GM12891 (cell line): Measurements from ENCODE around the gene SLC34A1.
A peak's percentile ranks its signal among the peaks of the same experiment; 100 is the strongest.

Experiments
- DNase-seq: peaks from one replicate; pipeline ENCODE4 v3.0.0; 2011; ENCODE audit warnings: low spot score; ENCODE audit not compliant: insufficient read length
- FAIRE-seq: peaks from 2 replicates; lab custom pipeline; 2011; peaks lifted over from hg19 to GRCh38; lab: Jason Lieb, UNC
- PAX5 ChIP-seq: IDR thresholded peaks from 2 replicates; pipeline ENCODE4 v1.6.1; 2011; ENCODE audit warnings: low read length, moderate library complexity, mild to moderate bottlenecking; ENCODE audit not compliant: insufficient read depth, severe bottlenecking
- POLR2A ChIP-seq: IDR thresholded peaks from 2 replicates; pipeline ENCODE4 v1.6.1; 2011; ENCODE audit warnings: low read depth, low read length, control low read depth
- POLR2AphosphoS5 ChIP-seq: IDR thresholded peaks from 2 replicates; pipeline ENCODE4 v1.6.1; 2011; ENCODE audit warnings: low read depth, low read length, control low read depth
- POU2F2 ChIP-seq: IDR thresholded peaks from 2 replicates; pipeline ENCODE4 v1.6.1; 2011; ENCODE audit warnings: low read depth, mild to moderate bottlenecking, control low read depth, low read length, moderate library complexity
- SPI1 ChIP-seq: IDR thresholded peaks from 2 replicates; pipeline ENCODE4 v1.6.1; 2011; ENCODE audit warnings: low read depth, low read length, control low read depth
- TAF1 ChIP-seq: IDR thresholded peaks from 2 replicates; pipeline ENCODE4 v1.6.1; 2011; ENCODE audit warnings: low read depth, low read length, control low read depth

Gene SLC34A1

GRCh38 chr5:177387405-177387804 is 3.2 kb downstream of the SLC34A1 start:
- peak; percentile 45 for FAIRE-seq

GRCh38 chr5:177388521-177389052 is 4.4 kb downstream of the SLC34A1 start:
- TF ChIP-seq PAX5, result no peak
- TF ChIP-seq POLR2AphosphoS5, result no peak
- TF ChIP-seq TAF1, result no peak
- no peak for TF ChIP-seq POU2F2
- TF ChIP-seq POLR2A, result no peak
- no peak for TF ChIP-seq SPI1
- no peak for DNase-seq
- no peak for FAIRE-seq

More at GRCh38 chr5:177387405-177387804, 3.2 kb downstream of the SLC34A1 start:
- no peak for DNase-seq
- TF ChIP-seq SPI1, result no peak
- TF ChIP-seq POU2F2, result no peak
- TF ChIP-seq PAX5, result no peak
- no peak for TF ChIP-seq POLR2A
- TF ChIP-seq POLR2AphosphoS5, result no peak
- no peak for TF ChIP-seq TAF1

GRCh38 chr5:177389241-177390169 is 5.3 kb downstream of the SLC34A1 start:
- TF ChIP-seq SPI1, result peak; percentile 82
- TF ChIP-seq POLR2A, result no peak
- 0 out of 2 replicates have a peak, but pooled peaks have one; percentile 11 for TF ChIP-seq TAF1
- no peak for TF ChIP-seq POLR2AphosphoS5
- 0 out of 2 replicates have a peak, but pooled peaks have one; percentile 11 for TF ChIP-seq POU2F2
- no peak for TF ChIP-seq PAX5
- no peak for DNase-seq

GRCh38 chr5:177390363-177391300 is 6.4 kb downstream of the SLC34A1 start:
- TF ChIP-seq POLR2A, result no peak
- TF ChIP-seq TAF1, result no peak
- TF ChIP-seq PAX5, result no peak
- TF ChIP-seq POLR2AphosphoS5, result no peak
- no peak for TF ChIP-seq SPI1
- no peak for TF ChIP-seq POU2F2
- peak; percentile 88 for DNase-seq
- peak; percentile 95 for FAIRE-seq

More at GRCh38 chr5:177389241-177390169, 5.3 kb downstream of the SLC34A1 start:
- FAIRE-seq, result peak; percentile 66

GRCh38 chr5:177392765-177393164 is 8.5 kb downstream of the SLC34A1 start:
- no peak for DNase-seq
- FAIRE-seq, result no peak
- TF ChIP-seq TAF1 (no peak), PAX5 (no peak), POLR2A (no peak), POLR2AphosphoS5 (no peak), SPI1 (no peak), POU2F2 (no peak)

GRCh38 chr5:177393206-177393765 is 9.1 kb downstream of the SLC34A1 start:
- TF ChIP-seq POLR2AphosphoS5 (no peak), SPI1 (no peak), TAF1 (no peak)
- DNase-seq (no peak), FAIRE-seq (no peak)

- FAIRE-seq (no peak), DNase-seq (no peak)
- TF ChIP-seq POLR2A (no peak), TAF1 (no peak), SPI1 (no peak), POU2F2 (no peak), PAX5 (no peak), POLR2AphosphoS5 (no peak)
Observed at GRCh38 chr5:177393990-177394389, 9.8 kb downstream of the SLC34A1 start.

GRCh38 chr5:177396078-177396477 is 11.8 kb downstream of the SLC34A1 start:
- FAIRE-seq, result no peak
- TF ChIP-seq TAF1 (no peak), PAX5 (no peak), POLR2A (no peak), POU2F2 (no peak), POLR2AphosphoS5 (no peak), SPI1 (no peak)
- DNase-seq, result no peak

GRCh38 chr5:177396807-177397206 is 12.6 kb downstream of the SLC34A1 start:
- no peak for TF ChIP-seq TAF1
- no peak for TF ChIP-seq POLR2A
- no peak for TF ChIP-seq POU2F2
- TF ChIP-seq SPI1, result no peak
- no peak for TF ChIP-seq POLR2AphosphoS5
- TF ChIP-seq PAX5, result no peak
- FAIRE-seq, result no peak
- DNase-seq, result no peak
